ENCODE measurements around the gene EIF4ENIF1.
"Not testable (repeated sequence)": the region's sequence is repeated elsewhere in the genome, so short reads cannot be mapped to it uniquely, and the experiment has no call there.

EIF4ENIF1 gene

DNA sequence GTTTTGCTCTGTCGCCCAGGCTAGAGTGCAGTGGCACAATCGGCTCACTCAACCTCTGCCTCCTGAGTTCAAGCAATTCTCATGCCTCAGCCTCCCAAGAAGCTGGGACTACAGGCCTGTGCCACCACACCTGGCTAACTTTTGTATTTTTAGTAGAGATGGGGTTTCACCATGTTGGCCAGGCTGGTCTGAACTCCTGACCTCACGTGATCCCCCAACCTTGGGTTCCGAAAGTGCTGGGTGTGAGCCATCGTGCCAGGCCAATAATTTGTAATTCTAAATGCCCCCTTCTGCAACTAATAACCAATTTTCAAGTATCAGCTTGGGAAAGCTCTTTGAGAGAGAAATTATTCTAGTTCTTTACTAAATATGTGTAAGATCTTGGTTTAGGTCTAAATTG lies 3.7 kb upstream of the EIF4ENIF1 start:
- DNase-seq (ENCODE audit: low spot score) = not testable (repeated sequence)

DNA sequence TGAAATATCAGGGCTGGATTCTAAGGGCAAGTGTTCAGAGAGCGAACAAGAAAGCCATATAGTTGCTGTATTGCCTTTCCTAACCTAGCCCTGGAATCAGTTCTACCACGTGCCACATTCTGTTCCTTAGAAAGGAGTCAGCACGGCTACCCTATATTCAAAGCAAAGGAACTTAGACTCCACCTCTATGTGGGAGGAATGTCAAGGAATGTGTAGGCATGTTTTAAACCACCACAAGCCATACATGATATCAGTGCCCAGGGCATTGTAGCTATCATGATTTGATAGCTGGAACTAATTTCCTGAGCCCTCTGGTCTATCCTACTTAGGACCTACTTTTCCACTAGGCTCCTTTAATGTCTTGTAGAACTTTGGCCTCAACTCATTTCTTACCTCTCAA lies 2.5 kb upstream of the EIF4ENIF1 start:
- DNase-seq (ENCODE audit: low spot score) = no peak

DNA sequence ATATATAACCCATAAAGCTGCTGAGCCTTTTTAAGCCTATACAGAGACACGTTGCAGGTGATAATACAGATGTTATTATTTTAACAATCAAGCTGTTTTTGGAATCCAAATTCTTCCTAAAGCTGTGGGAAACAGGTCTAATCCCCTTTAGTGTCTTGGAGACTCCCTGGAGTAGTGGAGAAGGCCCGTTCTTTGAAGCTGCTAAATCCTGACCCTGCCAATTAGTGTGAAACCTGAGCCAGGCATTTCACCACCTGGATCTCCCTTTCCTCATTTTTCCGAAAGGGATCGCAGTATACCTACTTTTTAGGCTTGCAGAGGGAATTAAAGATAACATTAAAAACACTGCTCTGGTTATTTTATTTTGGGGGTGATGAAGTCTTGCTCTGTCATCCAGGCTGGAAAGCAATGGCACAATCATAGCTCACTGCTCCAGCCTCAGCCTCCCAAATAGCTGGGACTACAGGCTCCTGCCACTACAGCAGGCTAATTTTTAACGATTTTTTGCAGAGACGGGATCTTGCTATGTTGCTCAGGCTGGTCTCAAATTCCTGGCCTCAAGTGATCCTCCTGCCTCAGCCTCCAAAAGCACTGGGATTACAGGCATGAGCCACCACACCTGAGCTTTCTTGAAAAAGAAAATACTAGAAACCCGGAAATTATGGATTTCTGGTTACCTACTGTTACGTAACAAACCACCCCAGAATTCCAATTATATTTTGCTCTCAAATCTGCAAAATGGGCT lies 1.7 kb upstream of the EIF4ENIF1 start:
- no peak for DNase-seq (ENCODE audit: low spot score)

DNA sequence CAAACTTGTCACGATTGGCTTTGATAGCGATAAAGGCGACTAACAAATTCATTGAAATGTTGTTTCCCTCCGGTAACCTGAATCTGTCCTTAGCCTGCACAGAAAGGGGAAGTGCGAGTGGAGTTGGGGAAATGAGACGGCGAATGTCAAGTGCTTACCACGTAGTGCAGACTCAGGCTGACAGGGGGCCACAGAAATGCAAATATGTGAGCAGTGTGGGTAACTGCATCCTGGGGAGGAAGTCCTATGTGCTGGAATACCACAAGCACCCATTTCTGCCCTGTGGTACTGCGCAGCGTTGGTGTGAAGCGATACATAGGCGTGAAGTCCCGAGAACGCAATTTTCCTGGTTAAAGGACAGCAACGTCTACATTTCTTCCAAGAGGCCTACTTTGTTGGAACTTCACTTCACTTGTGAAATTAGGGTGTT lies 869 bp upstream of the EIF4ENIF1 start:
- peak; percentile 86 for DNase-seq (ENCODE audit: low spot score)

DNA sequence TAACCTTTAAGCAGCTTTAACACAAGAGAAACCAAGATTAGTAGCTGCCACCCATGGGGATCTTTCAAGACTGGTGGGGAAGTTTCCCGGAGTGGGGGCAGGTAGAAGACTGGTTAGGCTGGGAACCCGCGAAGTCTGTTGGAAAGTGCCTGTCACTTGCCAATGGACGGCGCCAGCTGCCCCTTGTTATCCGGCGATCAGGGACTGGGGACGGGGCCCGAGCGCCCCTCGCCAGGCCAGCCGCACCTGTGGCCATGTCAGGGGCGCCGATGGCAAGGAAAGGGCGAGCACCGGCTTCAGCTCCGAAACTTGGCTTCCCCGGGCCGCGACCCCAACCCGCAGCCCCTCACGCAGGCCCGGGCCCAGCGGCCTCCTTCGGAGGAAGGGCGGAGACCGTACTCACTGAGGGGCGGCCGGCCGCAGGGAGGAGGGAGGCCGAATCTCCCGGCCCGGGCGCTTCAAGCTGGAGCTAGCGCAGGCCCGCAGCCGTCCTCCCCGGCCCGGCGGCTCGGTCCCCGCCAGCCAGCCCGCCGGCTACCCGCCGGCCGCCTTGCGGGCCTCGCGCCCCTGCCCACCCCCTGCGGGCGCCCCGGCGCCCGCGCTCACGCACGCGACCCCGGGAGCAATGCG lies 539 bp downstream of the EIF4ENIF1 start:
- DNase-seq (ENCODE audit: low spot score) = peak; percentile 51

DNA sequence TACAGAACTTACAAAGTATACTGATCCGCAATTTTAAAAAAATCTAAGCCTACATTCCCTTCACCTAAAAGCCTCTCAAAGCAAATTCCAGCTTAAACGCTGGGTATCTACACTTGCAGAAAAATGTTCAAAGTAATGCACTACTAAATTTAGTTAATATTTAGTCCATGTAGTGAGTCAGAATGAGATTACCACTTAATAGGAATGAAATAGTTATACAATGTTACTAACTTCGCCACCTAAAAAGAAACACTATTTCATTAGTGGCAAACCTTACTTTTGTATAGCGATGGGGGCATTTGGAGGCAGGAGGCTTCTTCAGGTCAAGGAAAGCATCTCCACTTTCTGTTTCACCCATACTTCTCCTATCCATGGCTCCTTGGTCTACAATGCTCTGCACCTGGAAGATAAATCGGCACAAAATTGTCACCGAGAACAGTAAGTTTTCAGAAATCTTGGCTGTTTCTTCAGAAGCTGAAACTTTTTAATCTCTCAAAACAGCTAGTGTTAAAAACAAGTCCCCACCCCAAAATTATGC lies 1.2 kb downstream of the EIF4ENIF1 start:
- DNase-seq (ENCODE audit: low spot score) = peak; percentile 17

DNA sequence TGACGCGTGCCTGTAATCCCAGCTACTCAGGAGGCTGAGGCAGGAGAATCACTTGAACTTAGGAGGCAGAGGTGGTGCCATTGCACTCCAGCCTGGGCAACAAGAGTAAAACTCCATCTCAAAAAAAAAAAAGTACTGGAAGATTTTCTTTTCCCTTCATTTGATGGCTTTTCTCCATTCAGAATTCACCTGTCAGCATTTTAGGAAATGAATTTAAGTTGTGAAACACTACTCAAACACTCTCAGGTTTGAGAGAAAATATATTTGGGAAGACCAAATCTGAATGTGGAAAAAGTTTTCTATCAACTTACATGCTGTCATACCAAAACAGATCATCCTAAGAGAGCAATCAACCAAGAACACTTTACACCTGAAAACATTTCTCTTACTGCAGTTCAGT lies 2.7 kb downstream of the EIF4ENIF1 start:
- no peak for DNase-seq (ENCODE audit: low spot score)

DNA sequence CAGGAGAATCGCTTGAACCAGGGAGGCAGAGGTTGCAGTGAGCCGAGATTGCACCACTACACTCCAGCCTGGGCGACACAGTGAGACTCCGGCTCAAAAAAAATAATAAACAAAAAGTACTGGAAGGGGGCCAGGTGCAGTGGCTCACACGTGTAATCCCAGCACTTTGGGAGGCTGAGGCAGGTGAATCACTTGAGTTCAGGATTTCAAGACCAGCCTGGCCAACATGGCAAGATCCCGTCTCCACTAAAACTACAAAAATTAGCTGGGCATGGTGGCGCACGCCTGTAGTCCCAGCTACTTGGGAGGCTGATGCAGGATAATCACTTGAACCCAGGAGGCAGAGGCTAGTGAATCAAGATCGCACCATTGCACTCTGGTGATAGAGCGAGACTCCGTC lies 3.3 kb downstream of the EIF4ENIF1 start:
- DNase-seq (ENCODE audit: low spot score) = not testable (repeated sequence)

DNA sequence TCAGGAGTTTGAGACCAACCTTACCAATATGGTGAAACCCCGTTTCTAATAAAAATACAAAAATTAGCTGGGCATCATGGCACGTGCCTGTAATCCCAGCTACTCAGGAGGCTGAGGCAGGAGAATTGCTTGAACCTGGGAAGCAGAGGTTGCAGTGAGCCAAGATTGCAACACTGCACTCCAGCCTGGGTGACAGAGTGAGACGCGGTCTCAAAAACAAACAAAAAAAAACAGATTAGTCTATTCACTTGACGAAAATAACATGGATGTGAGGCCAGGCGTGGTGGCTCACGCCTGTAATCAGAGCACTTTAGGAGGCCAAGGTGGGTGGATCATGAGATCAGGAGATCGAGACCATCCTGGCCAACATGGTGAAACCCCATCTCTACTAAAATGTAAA lies 7.2 kb downstream of the EIF4ENIF1 start:
- DNase-seq (ENCODE audit: low spot score) = not testable (repeated sequence)

DNA sequence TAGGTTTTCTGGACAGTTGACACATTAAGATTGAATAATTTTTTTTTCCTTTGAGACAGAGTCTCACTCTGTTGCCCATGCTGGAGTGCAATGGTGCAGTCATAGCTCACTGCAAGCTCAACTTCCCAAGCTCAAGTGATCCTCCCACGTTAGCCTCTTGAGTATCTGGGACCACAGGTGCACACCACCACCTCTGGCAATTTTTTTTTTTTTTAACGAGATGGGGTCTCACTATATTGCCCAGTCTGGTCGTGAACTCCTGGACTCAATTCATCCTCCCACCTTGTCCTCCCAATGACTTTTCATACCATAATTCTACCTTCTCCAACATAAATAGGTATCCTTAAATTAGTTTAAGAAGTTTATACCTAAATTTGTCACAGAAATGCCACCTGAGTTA lies 8.5 kb downstream of the EIF4ENIF1 start:
- DNase-seq (ENCODE audit: low spot score) = no peak

DNA sequence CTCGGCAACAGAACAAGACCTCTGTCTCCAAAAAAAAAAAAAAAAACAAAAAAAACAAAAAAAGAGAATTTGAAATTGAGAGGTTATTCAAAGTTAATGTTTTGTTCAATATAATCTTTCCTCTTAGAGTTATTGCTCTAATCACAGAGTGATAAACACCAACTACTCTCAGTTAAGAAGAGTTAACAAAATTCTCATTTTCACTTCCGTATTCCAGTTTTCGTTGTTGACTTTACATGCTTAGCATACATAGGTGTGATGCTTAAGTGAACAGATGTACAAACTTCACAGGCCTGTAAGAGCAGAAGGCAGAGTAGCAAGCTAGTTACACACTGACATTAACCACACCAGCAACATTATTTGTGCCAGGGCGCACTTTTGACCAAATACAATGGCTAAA lies 12.3 kb downstream of the EIF4ENIF1 start:
- DNase-seq (ENCODE audit: low spot score) = peak; percentile 53

DNA sequence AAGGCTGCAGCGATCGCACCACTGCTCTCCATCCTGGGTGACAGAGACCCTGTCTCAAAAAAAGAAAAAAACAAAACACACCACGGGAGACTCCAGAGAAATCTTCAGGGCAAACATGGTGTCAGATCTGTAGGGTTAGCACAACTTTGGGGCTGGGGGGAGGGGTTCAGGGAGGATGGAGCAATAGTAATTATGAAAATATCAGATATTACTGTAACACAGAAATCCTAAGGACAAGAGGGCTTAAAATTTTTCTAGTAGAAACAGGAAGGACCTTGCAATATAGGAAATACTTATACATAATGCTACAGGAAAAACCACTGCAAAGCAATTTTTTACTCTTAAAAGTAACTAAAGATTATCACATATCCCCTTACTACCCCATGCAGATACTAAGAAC lies 13.8 kb downstream of the EIF4ENIF1 start:
- DNase-seq (ENCODE audit: low spot score) = no peak

DNA sequence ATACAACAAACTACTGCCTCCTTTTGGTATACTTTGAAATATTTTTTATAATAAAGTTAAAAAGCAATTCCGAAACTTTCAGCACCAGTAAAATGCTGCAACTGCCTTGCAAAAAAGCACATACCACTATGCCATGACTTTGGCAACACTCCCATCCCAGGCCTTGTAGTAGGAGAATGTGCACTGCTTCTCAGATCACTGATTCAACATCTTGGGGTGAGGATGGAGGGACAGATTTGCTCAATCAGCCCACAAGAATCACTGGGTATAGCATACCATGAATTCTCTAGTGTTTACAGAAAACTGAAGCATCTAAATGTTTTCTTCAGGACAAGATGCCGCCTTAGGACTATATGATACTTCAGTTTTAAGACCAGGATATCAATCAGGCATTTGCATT lies 14.9 kb downstream of the EIF4ENIF1 start:
- DNase-seq (ENCODE audit: low spot score) = no peak

DNA sequence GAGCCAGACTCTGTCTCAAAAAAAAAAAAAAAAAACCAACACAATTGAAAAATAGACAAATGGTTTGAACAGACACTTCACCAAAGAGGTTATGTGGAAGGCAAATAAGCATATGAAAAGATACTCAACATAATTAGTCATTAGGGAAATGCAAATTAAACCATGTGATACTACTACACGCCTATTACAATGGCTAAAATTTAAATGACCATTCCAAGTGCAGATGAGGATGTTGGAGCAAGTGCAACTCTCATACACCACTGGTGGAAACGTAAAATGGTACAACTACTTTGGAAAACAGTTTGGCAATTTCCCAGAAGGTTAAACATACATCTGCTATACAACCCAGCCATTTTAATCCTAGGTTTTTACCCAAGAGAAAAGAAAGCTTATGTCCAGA lies 24.3 kb downstream of the EIF4ENIF1 start:
- no peak for DNase-seq (ENCODE audit: low spot score)

DNA sequence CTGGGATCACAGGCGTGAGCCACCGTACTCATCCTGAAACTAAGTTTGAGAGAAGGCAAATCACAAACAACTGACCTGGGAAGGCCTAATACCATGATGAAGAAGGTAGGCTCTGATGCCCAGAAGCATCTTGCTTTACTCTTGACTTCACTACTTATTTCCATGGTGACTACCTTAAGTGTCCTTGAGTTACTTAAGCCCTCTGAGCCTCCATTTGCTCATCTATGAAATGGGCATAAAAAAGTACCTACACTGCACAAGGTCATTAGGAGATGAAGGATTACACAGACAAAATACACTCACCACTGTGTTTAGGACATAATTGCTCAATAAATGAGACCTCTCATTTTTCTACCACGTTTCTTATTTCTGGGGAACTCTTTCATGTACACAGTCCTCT lies 27.9 kb downstream of the EIF4ENIF1 start:
- no peak for DNase-seq (ENCODE audit: low spot score)

DNA sequence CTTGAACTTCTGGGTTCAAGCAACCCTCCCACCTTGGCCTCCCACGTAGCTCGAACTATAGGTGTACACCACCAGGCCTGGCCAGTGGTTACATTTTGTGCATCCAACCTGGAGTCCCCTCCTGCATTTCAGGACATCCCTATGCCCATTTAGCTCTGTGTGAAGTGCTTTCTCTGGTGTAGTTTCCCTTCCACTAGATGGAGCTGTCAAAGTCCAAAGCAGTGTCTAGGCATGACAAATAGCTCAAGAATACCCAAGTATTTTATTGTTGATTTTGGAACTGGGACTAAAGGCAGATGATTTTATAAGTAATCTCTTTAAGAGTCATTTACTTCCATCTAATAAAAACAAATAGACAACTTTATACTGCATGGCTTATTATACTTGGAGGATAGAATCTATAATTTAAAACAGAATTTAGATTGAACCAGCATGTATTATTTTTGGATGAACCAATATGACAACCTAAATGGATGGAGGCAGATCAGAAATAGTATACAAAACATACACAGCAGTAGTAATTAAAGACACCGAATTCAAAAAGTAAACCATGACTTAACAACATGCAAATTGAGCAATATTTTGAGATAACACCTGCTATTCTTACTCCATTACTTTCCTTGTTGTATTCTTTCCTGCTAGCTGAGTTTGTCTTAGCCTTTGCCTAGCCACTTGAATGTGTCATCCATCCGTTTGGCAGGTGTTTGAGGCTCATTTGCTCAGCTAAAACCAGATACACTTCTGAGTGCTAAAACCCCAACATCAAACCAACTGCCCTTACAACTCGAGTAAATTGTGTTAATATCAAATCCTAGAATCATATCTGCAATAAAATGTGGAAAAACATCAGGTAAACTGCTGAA lies 37.7 kb downstream of the EIF4ENIF1 start:
- peak; percentile 51 for DNase-seq (ENCODE audit: low spot score)

DNA sequence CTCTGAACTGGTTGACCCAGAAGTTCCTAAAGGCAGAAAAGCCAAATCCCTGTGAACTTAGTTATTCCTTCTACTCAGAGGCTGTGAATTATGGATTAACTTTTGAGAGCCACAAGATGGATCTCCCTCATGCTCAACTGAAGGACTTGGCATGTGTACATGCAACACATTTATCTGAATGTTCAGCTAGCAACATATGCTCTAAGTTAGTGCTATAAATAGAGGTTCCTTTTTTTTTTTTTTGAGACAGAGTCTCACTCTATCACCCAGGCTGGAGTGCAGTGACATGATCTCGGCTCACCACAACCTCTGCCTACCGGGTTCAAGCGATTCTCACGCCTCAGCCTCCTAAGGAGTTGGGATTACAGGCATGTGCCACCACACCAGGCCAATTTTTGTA lies 40.1 kb downstream of the EIF4ENIF1 start:
- DNase-seq (ENCODE audit: low spot score) = no peak

DNA sequence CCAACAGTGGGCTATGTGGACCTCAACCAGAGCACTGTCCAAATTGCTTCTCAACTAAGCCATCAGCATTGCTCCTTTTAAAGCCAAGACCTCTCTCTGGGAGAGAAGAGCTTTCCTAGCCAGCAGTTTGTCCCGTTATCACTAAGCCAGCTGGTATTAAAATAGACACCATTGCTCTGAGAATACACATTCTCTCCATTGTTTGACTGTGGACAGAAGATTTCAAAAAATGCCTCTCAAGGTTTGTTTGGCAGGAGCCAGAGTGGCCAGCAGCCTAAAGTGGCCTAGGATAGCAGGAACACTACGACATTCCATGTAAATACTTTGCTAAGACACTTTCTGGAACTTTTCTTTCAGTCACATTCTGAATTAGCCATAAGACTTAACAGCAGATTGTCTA lies 41.3 kb downstream of the EIF4ENIF1 start:
- DNase-seq (ENCODE audit: low spot score) = no peak

DNA sequence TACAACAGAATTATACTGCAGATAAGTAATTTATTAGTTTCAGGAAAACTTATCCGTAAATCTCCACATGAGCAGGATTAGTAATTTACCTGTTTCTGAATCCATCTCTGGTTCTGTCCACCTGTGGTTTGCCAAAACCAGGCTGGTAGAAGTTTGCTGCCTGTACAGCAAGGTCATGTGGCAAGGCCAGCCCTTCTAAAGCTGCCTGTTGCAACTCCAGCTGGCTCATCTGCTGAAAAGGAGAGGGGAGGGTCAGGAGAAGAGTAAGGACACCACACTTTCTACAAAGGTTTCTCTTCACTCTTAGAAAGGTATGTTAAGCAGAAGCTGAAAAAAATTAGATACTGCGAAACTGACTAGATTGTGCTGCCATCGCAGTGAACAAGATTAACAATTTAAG lies 42.3 kb downstream of the EIF4ENIF1 start:
- DNase-seq (ENCODE audit: low spot score) = no peak

DNA sequence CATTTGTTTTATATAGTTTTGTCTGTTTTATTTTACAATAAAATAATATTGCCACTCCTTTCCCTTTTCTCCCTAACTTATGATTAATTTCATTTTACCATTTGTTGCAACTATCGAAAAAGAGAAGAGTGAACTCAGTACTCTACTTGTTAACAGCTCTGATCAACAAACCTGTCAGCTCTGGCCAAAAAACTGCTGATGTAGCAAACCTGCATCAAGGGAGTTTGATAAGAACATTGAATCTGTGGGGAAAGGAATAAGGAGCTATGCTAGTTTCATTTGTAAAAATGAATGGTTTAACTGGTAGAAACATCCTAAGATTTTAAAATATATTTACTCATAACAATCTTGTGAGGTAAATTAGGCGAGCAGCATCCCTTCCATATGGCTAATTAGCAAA lies 42.9 kb downstream of the EIF4ENIF1 start:
- DNase-seq (ENCODE audit: low spot score) = no peak

DNA sequence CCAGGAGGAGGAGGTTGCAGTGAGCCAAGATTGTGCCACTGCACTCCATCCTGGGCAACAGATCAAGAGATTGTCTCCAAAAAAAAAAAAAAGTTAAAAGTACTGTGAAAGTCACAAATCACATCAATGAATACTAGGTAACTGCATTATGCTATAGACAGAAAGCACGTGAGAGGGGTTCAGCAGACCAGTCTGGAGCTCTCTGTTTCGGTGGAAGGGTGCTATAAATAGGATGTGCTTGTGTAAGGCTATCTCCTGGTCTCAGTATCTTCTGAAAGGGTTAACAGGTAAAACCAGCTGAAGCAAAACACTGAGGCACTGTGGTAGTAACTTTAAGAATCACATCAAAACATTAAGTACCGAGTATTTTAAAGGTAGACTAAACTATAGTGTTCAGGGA lies 43.4 kb downstream of the EIF4ENIF1 start:
- no peak for DNase-seq (ENCODE audit: low spot score)

DNA sequence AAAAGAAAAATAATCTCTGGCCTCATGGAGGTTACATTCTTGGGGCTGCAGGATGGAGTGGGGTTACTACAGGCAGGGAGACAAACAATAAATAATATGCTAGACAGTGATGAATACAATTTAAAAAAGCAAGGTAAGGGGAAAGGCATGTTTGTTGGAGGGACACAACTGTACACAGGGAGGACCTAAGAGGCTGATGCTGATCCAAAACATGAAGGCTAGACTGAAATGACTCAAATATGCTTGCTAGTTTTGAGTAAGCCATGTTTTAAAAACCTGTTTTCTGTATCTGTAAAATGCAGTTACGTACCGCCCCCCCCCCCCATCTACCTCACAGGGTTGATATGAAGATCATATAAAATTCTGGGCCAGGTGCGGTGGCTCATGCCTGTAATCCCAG lies 44.0 kb downstream of the EIF4ENIF1 start:
- DNase-seq (ENCODE audit: low spot score) = no peak

DNA sequence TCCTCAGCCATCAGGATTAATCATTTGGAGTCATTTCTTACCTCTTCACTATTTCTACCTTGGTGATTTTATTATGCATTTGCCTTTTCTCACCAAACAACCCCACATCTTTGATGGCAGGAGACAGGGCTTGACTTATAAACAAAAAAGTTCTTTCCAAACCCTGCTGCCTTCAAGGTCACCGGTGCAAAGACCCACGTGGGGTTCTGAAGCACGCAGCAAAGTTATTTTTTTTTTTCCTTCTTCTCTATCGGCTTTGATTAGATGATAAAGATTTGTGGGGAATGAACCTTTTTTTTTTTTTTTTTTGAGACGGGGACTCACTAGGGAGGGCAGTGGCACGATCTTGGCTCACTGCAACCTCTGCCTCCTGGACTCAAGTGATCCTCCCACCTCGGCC lies 46.1 kb downstream of the EIF4ENIF1 start:
- no peak for DNase-seq (ENCODE audit: low spot score)

Data from germinal center (tissue), 1 donor.